ENCODE results near the gene PPP2R2D.
"Not testable (repeated sequence)": the region's sequence is repeated elsewhere in the genome, so short reads cannot be mapped to it uniquely, and the experiment has no call there.

Gene PPP2R2D

DNA sequence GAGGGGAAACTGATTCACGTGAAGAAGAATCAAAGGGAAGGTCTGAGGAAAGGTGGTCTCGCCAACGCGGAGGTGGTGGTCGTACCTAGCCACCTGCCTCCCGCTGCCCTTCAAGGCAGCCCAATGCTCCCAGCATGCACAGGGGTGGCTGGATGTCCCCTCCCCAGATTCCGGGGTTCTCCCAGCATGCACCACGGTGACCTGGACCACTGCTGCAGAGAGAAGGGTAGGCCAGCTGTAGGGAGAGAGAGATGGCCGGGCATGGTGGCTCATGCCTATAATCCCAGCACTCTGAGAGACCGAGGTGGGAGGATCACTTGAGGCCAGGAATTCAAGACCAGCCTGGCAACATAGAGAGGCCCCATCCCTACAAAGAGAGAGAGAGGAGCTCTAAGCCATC lies 32.4 kb upstream of the PPP2R2D start:
- no peak for FAIRE-seq

- no peak for FAIRE-seq
Observed at GRCh38 chr10:131869344-131869743, 31.5 kb upstream of the PPP2R2D start.

- no peak for FAIRE-seq
Observed at GRCh38 chr10:131870411-131870810, 30.4 kb upstream of the PPP2R2D start.

- FAIRE-seq, result no peak
Observed at GRCh38 chr10:131870831-131871672, 29.8 kb upstream of the PPP2R2D start.

GRCh38 chr10:131871673-131872005 lies 29.2 kb upstream of the PPP2R2D start:
- FAIRE-seq, result no peak

DNA sequence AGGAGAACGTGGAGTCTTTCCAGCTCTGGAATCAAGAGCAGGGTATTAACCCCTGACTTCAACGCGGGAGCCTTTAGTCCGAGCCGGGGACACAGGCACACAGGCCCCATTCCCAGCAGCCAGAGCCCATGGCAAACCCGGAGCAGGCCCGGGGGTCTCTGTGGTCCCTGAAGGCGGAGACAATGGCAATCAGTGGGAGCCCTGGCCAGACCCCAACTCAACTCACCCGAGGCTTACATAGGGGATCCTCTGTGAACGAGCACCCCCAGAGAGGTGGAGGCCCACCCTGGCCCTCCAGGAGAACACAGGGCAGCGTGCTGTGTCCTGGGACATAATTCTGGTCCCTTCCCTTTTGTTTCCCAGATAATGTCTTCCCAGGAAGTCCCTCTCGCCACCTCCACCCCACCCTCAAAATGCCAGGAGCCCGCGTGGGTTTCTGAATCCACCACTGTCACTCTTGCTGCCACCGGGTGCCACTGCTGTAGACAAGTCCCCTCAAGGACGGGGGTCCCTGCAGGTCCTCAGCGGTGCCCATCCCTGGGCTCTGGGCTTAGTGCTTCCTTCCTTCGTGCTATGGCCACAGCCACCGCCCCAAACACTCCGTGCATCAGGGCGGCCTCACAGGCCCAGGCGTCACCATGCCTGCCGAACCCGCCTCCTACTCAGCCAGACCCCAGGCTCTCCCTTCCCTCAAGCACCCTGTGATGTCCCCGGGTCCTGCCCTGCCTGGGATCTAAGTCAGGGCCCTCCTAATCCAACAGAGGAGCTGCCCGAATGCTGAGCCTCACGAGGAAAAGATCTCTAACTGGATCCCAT lies 28.6 kb upstream of the PPP2R2D start:
- FAIRE-seq, result no peak

DNA sequence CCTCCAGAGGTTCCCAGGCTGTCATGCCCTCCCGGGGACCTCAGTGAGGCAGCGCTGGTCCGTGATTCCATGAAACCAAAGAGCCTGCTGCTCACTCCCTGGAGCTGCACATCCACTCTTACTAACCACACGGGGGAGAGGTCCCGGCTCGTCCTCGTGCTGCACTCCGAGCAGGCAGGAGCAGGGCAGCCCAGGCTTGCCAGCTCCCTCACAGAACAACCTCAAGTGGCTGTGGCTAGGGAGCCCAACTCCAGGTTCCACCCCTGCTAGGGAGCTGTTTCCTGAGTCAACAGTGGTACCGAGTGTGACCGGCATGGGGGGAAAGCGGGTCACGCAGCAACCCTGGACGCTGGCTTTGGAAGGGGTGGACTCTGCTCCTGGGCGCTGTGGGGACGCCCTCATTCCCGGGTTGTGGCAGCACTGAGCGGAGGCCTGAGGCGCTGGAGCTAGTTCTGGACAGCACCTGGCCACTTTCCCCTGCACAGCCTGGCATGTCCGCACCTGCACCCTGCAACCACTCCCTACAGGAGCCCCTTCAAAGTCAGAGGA lies 27.9 kb upstream of the PPP2R2D start:
- FAIRE-seq, result no peak

DNA sequence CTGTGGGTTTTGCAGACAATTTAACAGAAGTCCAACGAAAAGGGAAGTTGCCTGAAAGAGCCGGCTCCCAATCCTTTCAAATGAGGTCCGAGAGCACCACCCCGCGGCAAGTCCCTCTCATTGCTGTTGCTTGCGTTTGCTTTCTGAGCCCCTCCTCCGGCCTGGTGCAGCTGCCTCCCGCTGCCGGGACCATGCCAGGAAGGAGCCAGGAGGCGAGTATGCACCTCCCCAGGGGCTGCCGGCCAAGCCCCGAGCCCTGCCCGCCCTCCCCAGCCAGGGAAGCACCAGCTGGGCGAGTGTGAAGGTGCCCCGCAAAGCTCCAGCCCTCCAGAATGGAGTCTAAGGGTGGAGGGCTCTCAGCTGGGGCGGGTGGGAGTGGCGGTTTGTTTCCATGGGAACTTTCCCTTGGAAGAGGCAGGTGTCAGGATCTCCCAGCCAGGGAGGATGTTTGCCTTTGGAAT lies 25.8 kb upstream of the PPP2R2D start:
- no peak for FAIRE-seq

DNA sequence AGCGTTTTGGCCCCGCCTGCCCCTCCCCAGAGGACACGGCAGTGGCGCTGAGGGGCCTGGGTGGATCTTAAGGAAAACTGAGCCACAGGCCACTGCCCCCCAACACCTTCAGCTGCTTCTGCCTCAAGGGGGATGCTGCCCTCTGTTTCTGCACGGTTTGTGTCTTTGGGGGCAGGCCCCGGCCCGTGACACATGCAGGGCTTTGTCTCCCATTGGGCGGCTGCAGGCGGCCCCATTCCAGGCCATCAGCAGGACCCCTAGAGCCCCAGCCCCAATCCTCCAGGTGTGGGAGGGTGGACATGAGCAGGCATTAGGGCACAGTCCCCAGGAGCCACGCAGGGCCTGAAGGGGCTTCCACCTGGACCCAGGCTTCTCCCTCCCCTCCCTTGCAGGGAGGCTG lies 25.3 kb upstream of the PPP2R2D start:
- FAIRE-seq, result no peak

DNA sequence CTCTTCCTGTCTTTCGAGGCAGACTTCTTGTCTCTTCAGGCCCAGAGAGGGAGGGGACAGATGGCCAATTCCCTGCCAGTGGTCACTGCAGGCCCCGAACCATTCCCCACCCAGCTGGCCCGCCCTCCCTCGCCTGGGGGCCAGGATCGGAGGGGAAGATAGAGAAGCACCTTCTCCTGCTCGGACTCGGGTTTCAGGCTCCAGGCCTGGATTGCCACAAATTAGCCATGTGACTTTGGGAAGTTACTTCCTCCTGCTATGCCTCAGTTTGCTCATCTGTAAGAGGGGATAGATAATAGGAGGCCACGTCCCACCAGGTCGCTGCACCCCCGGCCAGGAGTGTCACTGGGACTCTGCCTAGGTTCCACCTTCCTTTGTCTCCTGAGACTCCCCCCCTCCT lies 24.8 kb upstream of the PPP2R2D start:
- FAIRE-seq, result no peak

- no peak for FAIRE-seq
Observed at GRCh38 chr10:131876508-131876907, 24.3 kb upstream of the PPP2R2D start.

DNA sequence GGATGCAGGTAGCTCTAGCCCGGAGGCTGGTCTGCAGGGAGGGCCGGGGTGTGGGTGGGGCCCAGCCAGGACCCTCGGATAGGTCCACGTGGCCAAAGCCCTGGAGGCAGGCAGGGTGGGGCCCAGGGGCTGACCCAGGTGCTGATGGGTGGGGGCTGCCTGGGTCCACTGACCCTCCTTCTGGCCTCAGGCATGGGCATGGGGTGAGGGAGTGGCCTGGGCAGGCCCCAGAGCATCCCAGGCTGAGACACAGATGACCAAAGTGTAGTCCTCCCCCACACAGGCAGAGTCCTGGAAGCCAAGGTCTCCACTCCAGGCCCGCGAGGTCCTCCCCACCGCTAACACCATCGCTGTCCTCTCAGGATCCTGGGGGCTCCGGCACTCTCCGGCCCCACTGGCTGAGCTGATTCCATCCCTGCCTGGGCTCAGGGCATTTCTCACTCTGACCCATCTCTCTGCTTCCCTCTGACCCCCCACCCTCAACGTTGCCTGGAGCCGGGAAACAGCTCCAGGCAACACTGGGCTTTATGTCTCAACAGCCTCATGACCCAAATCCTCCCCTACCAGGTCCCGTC lies 20.7 kb upstream of the PPP2R2D start:
- FAIRE-seq, result no peak

DNA sequence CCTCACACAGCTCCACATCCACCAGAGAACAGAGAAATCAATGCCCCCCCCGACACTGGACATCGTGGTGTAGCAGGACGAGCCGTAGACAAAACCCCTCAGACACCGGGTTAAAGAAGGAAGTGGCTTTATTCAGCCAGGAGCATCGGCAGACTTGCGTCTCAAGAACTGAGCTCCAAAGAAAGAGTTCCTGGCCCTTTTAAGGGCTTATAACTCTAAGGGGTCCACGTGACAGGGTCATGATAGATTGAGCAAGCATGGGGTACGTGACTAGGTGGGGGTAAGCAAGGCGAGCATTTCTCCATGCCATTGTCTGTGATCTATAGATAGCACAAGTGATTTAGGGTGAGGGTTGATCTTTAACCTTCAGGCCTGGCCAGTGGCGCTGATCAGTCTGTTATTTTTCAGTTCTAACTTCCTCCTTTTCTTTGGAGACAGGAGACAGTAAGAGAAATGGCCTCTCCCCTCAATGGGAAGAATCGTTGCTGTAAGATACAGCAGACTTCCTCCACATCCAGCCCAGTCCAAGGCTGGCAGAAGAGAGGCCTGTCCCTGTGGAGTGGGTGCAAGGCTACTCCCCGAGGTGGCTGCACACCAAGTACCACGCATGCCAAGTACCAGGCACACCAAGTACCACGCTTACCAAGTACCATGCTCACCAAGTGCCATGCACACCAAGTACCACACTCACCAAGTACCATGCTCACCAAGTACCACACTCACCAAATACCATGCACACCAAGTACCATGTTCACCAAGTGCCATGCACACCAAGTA lies 19.5 kb upstream of the PPP2R2D start:
- FAIRE-seq, result no peak

GRCh38 chr10:131882151-131882550 lies 18.7 kb upstream of the PPP2R2D start:
- FAIRE-seq, result no peak

DNA sequence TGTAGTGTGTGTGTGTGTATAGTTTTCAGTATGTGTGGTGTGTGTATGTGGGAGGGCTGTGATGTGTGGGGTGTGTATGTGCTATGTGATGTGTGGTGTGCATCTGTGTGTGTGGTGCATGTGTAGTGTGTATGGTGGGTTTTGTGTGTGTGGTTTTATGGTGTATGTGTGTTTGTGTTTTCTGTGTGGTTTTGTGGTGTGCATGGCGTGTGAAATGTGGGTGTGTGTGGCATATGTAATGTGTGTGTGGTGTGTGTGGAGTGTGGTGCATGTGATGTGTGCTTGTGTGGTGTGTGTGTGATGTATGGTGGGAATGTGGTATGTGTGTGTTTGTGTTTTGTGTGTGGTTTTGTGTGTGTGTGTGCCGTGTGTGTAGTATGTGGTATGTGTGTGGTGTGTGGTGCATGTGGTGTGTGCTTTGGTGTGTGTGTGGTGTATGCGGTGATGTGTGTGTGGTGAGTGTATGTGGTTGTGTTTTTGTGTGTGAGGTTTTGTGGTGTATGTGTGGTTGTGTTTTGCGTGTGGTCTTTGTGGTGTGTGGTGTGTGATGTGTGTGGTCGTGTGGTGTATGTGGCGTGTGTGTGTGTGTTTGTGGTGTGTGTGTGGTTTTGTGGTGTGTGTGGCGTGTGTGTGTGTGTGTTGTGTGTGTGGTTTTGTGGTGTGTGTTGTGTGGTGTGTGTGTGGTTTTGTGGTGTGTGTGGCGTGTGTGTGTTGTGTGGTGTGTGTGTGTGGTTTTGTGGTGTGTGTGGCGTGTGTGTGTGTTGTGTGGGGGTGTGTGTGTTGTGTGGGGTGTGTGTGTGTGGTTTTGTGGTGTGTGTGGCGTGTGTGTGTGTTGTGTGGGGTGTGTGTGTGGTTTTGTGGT lies 18.0 kb upstream of the PPP2R2D start:
- no peak for FAIRE-seq

DNA sequence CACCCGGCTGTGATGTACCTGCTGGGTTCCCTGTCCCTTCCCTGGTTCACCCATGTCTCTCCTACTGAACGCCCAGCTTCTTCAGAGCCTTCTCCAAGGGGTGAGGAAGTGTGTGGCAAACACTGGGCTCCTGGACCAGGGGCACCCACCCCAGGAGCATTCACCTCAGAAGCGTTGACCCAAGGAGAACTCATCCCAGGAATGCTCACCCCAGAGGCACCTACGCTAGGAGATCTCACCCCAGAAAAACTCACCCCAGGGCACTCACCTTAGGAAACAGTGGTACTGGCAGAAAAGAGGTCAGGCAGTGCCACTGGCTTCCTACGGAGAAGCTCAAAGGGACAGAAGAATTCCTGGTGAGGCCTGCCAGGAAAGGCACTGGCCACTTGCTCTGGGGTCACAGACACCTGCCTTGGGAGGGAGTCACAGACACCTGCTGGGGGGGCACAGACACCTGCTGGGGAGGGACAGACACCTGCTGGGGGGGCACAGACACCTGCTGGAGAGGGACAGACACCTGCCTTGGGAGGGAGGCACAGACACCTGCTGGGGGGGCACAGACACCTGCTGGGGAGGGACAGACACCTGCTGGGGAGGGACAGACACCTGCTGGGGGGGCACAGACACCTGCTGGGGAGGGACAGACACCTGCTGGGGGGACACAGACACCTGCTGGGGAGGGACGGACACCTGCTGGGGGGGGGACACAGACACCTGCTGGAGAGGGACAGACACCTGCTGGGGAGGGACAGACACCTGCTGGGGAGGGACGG lies 17.0 kb upstream of the PPP2R2D start:
- not testable (repeated sequence) for FAIRE-seq

GRCh38 chr10:131885391-131886165 lies 15.2 kb upstream of the PPP2R2D start:
- FAIRE-seq, result no peak

DNA sequence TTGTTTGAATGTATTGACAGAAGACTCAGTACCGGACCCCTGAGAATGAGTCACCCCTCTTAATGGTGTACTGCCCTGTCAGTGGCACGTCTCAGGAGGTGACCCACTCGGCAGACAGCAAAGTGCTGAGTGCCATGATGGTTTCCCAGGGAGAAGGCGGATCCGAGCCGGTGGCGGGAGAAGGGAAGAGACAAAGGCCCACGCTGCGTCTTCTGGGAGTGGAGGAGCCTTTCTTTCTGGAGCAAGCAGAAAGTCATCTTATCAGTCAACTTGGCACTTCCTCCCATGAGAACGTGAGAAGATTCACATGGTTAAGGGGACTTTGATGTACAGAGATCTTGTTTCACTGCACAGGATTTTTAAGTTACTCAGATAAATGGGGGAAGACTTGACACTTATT lies 14.6 kb upstream of the PPP2R2D start:
- FAIRE-seq, result no peak

GRCh38 chr10:131888186-131888604 lies 12.6 kb upstream of the PPP2R2D start:
- FAIRE-seq, result no peak

DNA sequence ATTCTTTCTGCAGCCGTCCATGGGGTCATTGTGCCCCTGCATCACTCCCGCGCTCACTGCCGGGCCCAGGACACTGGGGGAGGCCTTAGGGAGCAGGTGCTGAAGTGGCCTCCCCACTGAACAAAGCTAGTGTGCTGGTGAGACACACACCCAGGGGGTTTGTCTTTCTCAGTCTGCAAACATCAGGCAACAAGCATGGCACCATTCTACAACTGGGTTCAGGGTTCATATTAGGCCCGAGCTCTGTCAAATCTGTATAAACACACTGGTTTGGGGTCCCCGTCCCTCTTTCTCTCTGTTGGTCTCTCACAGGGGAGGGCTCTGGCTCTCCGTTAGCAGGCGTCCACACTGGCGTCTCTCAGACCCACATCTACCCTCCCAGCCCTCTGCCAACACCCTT lies 11.1 kb upstream of the PPP2R2D start:
- FAIRE-seq, result no peak

Data from endometrium (tissue), 2 donors.